ENCODE measurements around the gene DNAH9. TPM values are rescaled to one million over a fixed set of nuclear protein-coding genes. Genes with fewer than 3 reads are reported as not detected.

Gene DNAH9
- total RNA-seq, 1 donor from 2014 or later = not detected

- no peaks in the 10 kb centered on the region for H3K36me3 ChIP-seq
- no peak for TF ChIP-seq CTCF (IDR thresholded peaks at IDR 0.05)
- intact Hi-C loops (cut with DNase I) = no loop called here
- H3K4me1 ChIP-seq = no peaks in the 10 kb centered on the region
- H3K27ac ChIP-seq = no peak overlapping the region
- H3K27me3 ChIP-seq = no peaks in the 10 kb centered on the region
- H3K4me3 ChIP-seq = no peak overlapping the region
- H3K9me3 ChIP-seq = no peaks in the 10 kb centered on the region
- DNase-seq (ENCODE audit: low spot score in 2 of 2) = no peak
Observed at GRCh38 chr17:11559601-11560000, 38.7 kb upstream of the DNAH9 start.

GRCh38 chr17:11561281-11561680 is 37.0 kb upstream of the DNAH9 start:
- Histone ChIP-seq H3K4me3 (no peak overlapping the region), H3K4me1 (no peaks in the 10 kb centered on the region), H3K27ac (no peak overlapping the region), H3K36me3 (no peaks in the 10 kb centered on the region), H3K27me3 (no peaks in the 10 kb centered on the region), H3K9me3 (no peaks in the 10 kb centered on the region)
- no peak for DNase-seq (ENCODE audit: low spot score in 2 of 2)
- TF ChIP-seq CTCF (IDR thresholded peaks at IDR 0.05) = no peak
- intact Hi-C loops (cut with DNase I) = no loop called here

GRCh38 chr17:11561702-11562101 is 36.6 kb upstream of the DNAH9 start:
- no peak overlapping the region for H3K27ac ChIP-seq
- H3K27me3 ChIP-seq = no peaks in the 10 kb centered on the region
- H3K36me3 ChIP-seq = no peaks in the 10 kb centered on the region
- TF ChIP-seq CTCF (IDR thresholded peaks at IDR 0.05) = no peak
- intact Hi-C loops (cut with DNase I) = no loop called here
- H3K9me3 ChIP-seq = no peaks in the 10 kb centered on the region
- no peak overlapping the region for H3K4me3 ChIP-seq
- no peak for DNase-seq (ENCODE audit: low spot score in 2 of 2)
- no peaks in the 10 kb centered on the region for H3K4me1 ChIP-seq

GRCh38 chr17:11564589-11565380 is 33.5 kb upstream of the DNAH9 start:
- intact Hi-C loops (cut with DNase I) = no loop called here

GRCh38 chr17:11565591-11565990 is 32.7 kb upstream of the DNAH9 start:
- TF ChIP-seq CTCF (IDR thresholded peaks at IDR 0.05) = no peak
- no peaks in the 10 kb centered on the region for H3K27me3 ChIP-seq
- intact Hi-C loops (cut with DNase I) = no loop called here

More at GRCh38 chr17:11564589-11565380, 33.5 kb upstream of the DNAH9 start:
- no peak for DNase-seq (ENCODE audit: low spot score in 2 of 2)
- TF ChIP-seq CTCF (IDR thresholded peaks at IDR 0.05) = no peak
- Histone ChIP-seq H3K9me3 (no peaks in the 10 kb centered on the region), H3K36me3 (no peaks in the 10 kb centered on the region), H3K27me3 (no peaks in the 10 kb centered on the region), H3K27ac (no peak overlapping the region), H3K4me3 (no peak overlapping the region), H3K4me1 (no peaks in the 10 kb centered on the region)

More at GRCh38 chr17:11565591-11565990, 32.7 kb upstream of the DNAH9 start:
- no peaks in the 10 kb centered on the region for H3K4me1 ChIP-seq
- no peak overlapping the region for H3K27ac ChIP-seq
- H3K9me3 ChIP-seq = no peaks in the 10 kb centered on the region
- DNase-seq (ENCODE audit: low spot score in 2 of 2) = no peak
- H3K36me3 ChIP-seq = no peaks in the 10 kb centered on the region
- no peak overlapping the region for H3K4me3 ChIP-seq

Data from ascending aorta (tissue), 2 donors.